Stimulated activated CD8-positive, alpha-beta memory T cell treated with anti-CD3 and anti-CD28 coated beads, Interleukin-7, amount 100 ng/mL, for 1 hour (primary cell): ENCODE results near the gene NBPF20.
"Not testable (repeated sequence)": the region's sequence is repeated elsewhere in the genome, so short reads cannot be mapped to it uniquely, and the experiment has no call there.

ENCODE experiments used
- DNase-seq, 2 donors: peaks; one replicate each; pipeline ENCODE4 v3.0.0-alpha.2; 2020; ENCODE audit warnings: low read depth in 2 of 2

NBPF20 gene

GRCh38 chr1:145424612-145425435, 579 bp downstream of the NBPF20 start:
- peak in 1 of 2 donors; percentile 12 for DNase-seq

GRCh38 chr1:145415149-145415548, 10.3 kb downstream of the NBPF20 start:
- not testable (repeated sequence) for DNase-seq

- not testable (repeated sequence) for DNase-seq
Measured at GRCh38 chr1:145407266-145407665, 18.1 kb downstream of the NBPF20 start.

GRCh38 chr1:145404949-145405348, 20.5 kb downstream of the NBPF20 start:
- DNase-seq = not testable (repeated sequence)

GRCh38 chr1:145400701-145401100, 24.7 kb downstream of the NBPF20 start:
- not testable (repeated sequence) for DNase-seq
